Activated CD8-positive, alpha-beta T cell treated with anti-CD3 and anti-CD28 coated beads for 36 hours (primary cell): ENCODE measurements around the gene RMI2. TPM values are rescaled to one million over a fixed set of nuclear protein-coding genes. Genes with fewer than 3 reads are reported as not detected.

Experiments used
- ATAC-seq: fragments of 200-7000 bp; cut with Tn5 transposase; one replicate; pipeline ENCODE4 v1.10.0; 2021; ENCODE audit warnings: mild to moderate bottlenecking, moderate library complexity
- CTCF ChIA-PET: fragments of 350-600 bp; sonication (Branson Sonifier 250); formaldehyde crosslinking; loops from one replicate; lab custom pipeline; 2021; ENCODE audit warnings: antibody characterized with exemption; lab: Charles Lee
- POLR2A ChIA-PET: fragments of 350-600 bp; sonication (Branson Sonifier 250); formaldehyde crosslinking; loops from one replicate; lab custom pipeline; 2021; ENCODE audit warnings: antibody characterized with exemption; lab: Charles Lee
- DNase-seq: peaks from one replicate; pipeline ENCODE4 v3.0.0-alpha.2; 2020
- H3K27ac Mint-ChIP-seq: one replicate; pipeline ENCODE4 v1.8.0; 2021; ENCODE audit warnings: mild to moderate bottlenecking, mixed read lengths
- H3K27me3 Mint-ChIP-seq: one replicate; pipeline ENCODE4 v1.8.0; 2021; ENCODE audit warnings: mixed read lengths
- H3K36me3 Mint-ChIP-seq: one replicate; pipeline ENCODE4 v1.8.0; 2021; ENCODE audit warnings: low read depth, mixed read lengths
- H3K4me1 Mint-ChIP-seq: one replicate; pipeline ENCODE4 v1.8.0; 2021; ENCODE audit warnings: low read depth, mixed read lengths
- H3K4me3 Mint-ChIP-seq: one replicate; pipeline ENCODE4 v1.8.0; 2021; ENCODE audit warnings: mild to moderate bottlenecking, moderate library complexity, mixed read lengths
- H3K9me3 Mint-ChIP-seq: one replicate; pipeline ENCODE4 v1.8.0; 2021; ENCODE audit warnings: mixed read lengths
- intact Hi-C: fragments of 100-400 bp; cut with micrococcal nuclease; formaldehyde crosslinking; loops from one replicate; pipeline ENCODE4 v1.10.0; 2022
- total RNA-seq, 2 experiments: library from RNA; stranded (reverse); gene quantifications; one replicate each; pipeline ENCODE4 v1.2.3, GENCODE V29; 2021
- TF ChIP-seq, protein P1 (sequence below): fragments of 200-600 bp; IDR thresholded peaks from one replicate; pipeline ENCODE4 v1.8.0; 2022; ENCODE audit warnings: antibody characterized with exemption, mild to moderate bottlenecking

The RMI2 gene
- total RNA-seq, 2 experiments from 2014 or later, result 53.1 to 57.7 TPM

DNA sequence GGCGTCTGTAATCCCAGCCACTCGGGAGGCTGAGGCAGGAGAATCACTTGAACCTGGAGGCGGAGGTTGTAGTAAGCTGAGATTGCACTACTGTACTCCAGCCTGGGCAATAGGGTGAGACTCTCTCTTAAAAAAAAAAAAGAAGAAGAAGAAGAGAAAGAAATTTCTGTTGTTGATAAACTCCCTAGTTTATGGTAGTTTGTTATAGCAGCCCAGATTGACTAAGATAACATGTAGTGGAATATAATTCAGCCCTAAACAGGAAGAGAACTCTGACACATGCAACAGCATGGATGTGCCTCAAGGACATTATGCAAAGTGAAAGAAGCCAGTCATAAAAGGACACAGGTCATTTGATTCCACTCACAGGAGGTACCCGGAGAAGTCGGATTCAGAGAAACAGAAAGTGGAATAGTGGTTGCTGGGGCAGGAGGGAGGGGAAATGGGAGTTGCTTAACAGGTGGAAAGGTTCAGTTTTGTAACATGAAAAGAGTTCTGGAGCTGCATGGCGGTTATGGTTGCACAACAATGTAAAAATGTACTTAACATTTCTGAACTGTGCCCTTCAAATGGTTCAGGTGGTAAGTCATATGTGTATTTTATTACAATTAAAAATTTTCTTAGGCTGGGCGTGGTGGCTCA, 38.1 kb upstream of the RMI2 start:
- Mint-ChIP-seq H3K4me1 (peaks cover 29% of the 10 kb centered on the region), H3K27ac (no peak overlapping the region), H3K36me3 (no peaks in the 10 kb centered on the region), H3K9me3 (no peaks in the 10 kb centered on the region), H3K27me3 (no peaks in the 10 kb centered on the region), H3K4me3 (no peak overlapping the region)
- TF ChIP-seq, protein P1, sequence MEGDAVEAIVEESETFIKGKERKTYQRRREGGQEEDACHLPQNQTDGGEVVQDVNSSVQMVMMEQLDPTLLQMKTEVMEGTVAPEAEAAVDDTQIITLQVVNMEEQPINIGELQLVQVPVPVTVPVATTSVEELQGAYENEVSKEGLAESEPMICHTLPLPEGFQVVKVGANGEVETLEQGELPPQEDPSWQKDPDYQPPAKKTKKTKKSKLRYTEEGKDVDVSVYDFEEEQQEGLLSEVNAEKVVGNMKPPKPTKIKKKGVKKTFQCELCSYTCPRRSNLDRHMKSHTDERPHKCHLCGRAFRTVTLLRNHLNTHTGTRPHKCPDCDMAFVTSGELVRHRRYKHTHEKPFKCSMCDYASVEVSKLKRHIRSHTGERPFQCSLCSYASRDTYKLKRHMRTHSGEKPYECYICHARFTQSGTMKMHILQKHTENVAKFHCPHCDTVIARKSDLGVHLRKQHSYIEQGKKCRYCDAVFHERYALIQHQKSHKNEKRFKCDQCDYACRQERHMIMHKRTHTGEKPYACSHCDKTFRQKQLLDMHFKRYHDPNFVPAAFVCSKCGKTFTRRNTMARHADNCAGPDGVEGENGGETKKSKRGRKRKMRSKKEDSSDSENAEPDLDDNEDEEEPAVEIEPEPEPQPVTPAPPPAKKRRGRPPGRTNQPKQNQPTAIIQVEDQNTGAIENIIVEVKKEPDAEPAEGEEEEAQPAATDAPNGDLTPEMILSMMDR, result no peak
- CTCF ChIA-PET, result no interaction called here
- ATAC-seq (no peak), DNase-seq (no peak)
- intact Hi-C loops, result no loop called here
- POLR2A ChIA-PET, result interaction anchor here (1.1 to 1.2 kb wide), 2 partner anchors 8 to 82 kb away, joined by 3 to 4 read pairs; no protein-coding TSS in a partner anchor

- ChIA-PET POLR2A (interaction anchor here (0.6 to 1.2 kb wide), 4 partner anchors 9 to 315 kb away, joined by 3 to 4 read pairs (median 3); partner anchors contain the start of gene RMI2), CTCF (no interaction called here)
- no peaks in the 10 kb centered on the region for H3K36me3 Mint-ChIP-seq
- no peaks in the 10 kb centered on the region for H3K27me3 Mint-ChIP-seq
- no peak overlapping the region for H3K27ac Mint-ChIP-seq
- intact Hi-C loops, result no loop called here
- H3K9me3 Mint-ChIP-seq, result no peaks in the 10 kb centered on the region
- TF ChIP-seq, protein P1, result no peak
- ATAC-seq, result no peak
- no peak for DNase-seq
- H3K4me3 Mint-ChIP-seq, result no peak overlapping the region
- H3K4me1 Mint-ChIP-seq, result peaks cover 36% of the 10 kb centered on the region
Observed at GRCh38 chr16:11307639-11308492, 37.4 kb upstream of the RMI2 start.

- H3K9me3 Mint-ChIP-seq, result no peaks in the 10 kb centered on the region
- ATAC-seq, result no peak
- H3K4me3 Mint-ChIP-seq, result no peak overlapping the region
- POLR2A ChIA-PET, result interaction anchor here (0.6 to 1.2 kb wide), 3 partner anchors 37 to 316 kb away, joined by 3 read pairs; partner anchors contain the start of gene RMI2
- no peaks in the 10 kb centered on the region for H3K27me3 Mint-ChIP-seq
- DNase-seq, result no peak
- intact Hi-C loops, result no loop called here
- no peaks in the 10 kb centered on the region for H3K36me3 Mint-ChIP-seq
- CTCF ChIA-PET, result no interaction called here
- peaks cover 43% of the 10 kb centered on the region for H3K4me1 Mint-ChIP-seq
- no peak overlapping the region for H3K27ac Mint-ChIP-seq
- TF ChIP-seq, protein P1, result no peak
Observed at GRCh38 chr16:11308493-11309283, 36.6 kb upstream of the RMI2 start.

DNA sequence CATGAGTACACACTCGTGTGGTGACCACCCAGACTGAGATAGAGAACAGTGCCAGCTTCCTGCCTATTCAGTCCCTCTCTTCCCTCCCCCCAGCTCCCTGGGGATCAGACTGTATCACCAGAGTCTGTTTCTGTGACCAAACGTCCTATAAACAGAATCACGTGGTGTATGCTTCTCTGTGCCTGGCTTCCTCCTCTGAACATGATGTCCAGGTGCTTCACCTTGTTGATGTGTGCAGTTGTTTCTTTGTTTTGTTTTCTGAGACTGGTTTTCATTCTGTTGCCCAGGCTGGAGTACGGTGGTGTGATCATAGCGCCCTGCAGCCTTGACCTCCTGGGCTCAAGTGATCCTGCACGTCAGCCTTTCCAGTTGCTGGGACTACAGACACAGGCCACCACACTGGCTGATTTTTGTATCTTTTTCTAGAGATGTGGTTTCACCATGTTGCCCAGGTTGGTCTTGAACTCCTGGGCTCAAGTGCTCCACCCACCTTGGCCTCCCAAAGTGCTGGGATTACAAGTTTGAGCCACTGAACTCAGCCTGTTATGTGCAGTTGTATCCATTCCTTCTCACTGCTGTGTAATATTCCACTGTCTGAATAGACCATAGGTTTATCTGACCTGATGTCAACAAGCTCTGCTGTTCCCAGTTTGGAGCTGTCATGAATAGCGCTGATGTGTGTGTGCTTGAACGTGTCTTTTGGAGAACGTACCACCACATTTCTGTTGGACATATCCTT, 35.2 kb upstream of the RMI2 start:
- no peak for ATAC-seq
- Mint-ChIP-seq H3K27me3 (no peaks in the 10 kb centered on the region), H3K36me3 (no peaks in the 10 kb centered on the region), H3K9me3 (no peaks in the 10 kb centered on the region), H3K4me3 (no peak overlapping the region), H3K27ac (no peak overlapping the region), H3K4me1 (peaks cover 44% of the 10 kb centered on the region)
- ChIA-PET CTCF (interaction anchor here (1.4 kb wide), 1 partner anchor 48 kb away, joined by 3 read pairs; no protein-coding TSS in a partner anchor), POLR2A (interaction anchor here (0.9 to 2.8 kb wide), 4 partner anchors 9 to 55 kb away, joined by 3 to 19 read pairs (median 10); partner anchors contain the start of gene SOCS1)
- intact Hi-C loops, result loop anchor here (5.0 kb wide), 1 partner anchor 42 kb away; no protein-coding TSS in a partner anchor
- TF ChIP-seq, protein P1, result no peak
- DNase-seq, result no peak
